ENCODE measurements around the gene ARNT2. TPM values are rescaled to one million over a fixed set of nuclear protein-coding genes. Genes with fewer than 3 reads are reported as not detected.

ARNT2 gene
- total RNA-seq, 1 donor from 2014 or later: 9.1 TPM

GRCh38 chr15:80479191-80479590, 75.0 kb downstream of the ARNT2 start:
- H3K4me3 ChIP-seq (ENCODE audit: low read depth, low read length): no peak overlapping the region
- TF ChIP-seq CTCF (conservative IDR thresholded peaks at IDR 0.05; ENCODE audit: low read depth, low read length): no peak
- DNase-seq (ENCODE audit: low read depth): no peak

GRCh38 chr15:80480171-80480811, 76.1 kb downstream of the ARNT2 start:
- no peak for DNase-seq (ENCODE audit: low read depth)
- H3K4me3 ChIP-seq (ENCODE audit: low read depth, low read length): no peak overlapping the region
- no peak for TF ChIP-seq CTCF (conservative IDR thresholded peaks at IDR 0.05; ENCODE audit: low read depth, low read length)

- peak; percentile 26 for DNase-seq (ENCODE audit: low read depth)
- H3K4me3 ChIP-seq (ENCODE audit: low read depth, low read length): no peak overlapping the region
- TF ChIP-seq CTCF (conservative IDR thresholded peaks at IDR 0.05; ENCODE audit: low read depth, low read length): no peak
These were observed 76.7 kb downstream of the ARNT2 start for GRCh38 chr15:80480909-80481308.

- TF ChIP-seq CTCF (conservative IDR thresholded peaks at IDR 0.05; ENCODE audit: low read depth, low read length): no peak
- no peak for DNase-seq (ENCODE audit: low read depth)
- H3K4me3 ChIP-seq (ENCODE audit: low read depth, low read length): no peak overlapping the region
These were observed 78.5 kb downstream of the ARNT2 start for GRCh38 chr15:80482696-80483095.

GRCh38 chr15:80483725-80484161, 79.6 kb downstream of the ARNT2 start:
- TF ChIP-seq CTCF (conservative IDR thresholded peaks at IDR 0.05; ENCODE audit: low read depth, low read length): no peak
- no peak for DNase-seq (ENCODE audit: low read depth)
- H3K4me3 ChIP-seq (ENCODE audit: low read depth, low read length): no peak overlapping the region

GRCh38 chr15:80484333-80484864, 80.2 kb downstream of the ARNT2 start:
- TF ChIP-seq CTCF (conservative IDR thresholded peaks at IDR 0.05; ENCODE audit: low read depth, low read length): no peak
- DNase-seq (ENCODE audit: low read depth): no peak
- H3K4me3 ChIP-seq (ENCODE audit: low read depth, low read length): no peak overlapping the region

Data from epithelial cell of proximal tubule (primary cell).